Left ventricle myocardium inferior (tissue), 1 donor: ENCODE results near the gene MAB21L4. TPM values are rescaled to one million over a fixed set of nuclear protein-coding genes. Genes with fewer than 3 reads are reported as not detected.

ENCODE experiments used
- DNase-seq: peaks from one replicate; pipeline ENCODE4 v3.0.0-alpha.2; 2020
- H3K27ac ChIP-seq: fragments of 200-600 bp; replicated peaks from 2 replicates; pipeline ENCODE4 v1.8.0; 2021
- H3K27me3 ChIP-seq: fragments of 200-600 bp; 2 replicates; pipeline ENCODE4 v1.8.0; 2021; ENCODE audit warnings: low read depth
- H3K36me3 ChIP-seq: fragments of 200-600 bp; 2 replicates; pipeline ENCODE4 v1.8.0; 2021
- H3K4me1 ChIP-seq: fragments of 200-600 bp; 2 replicates; pipeline ENCODE4 v1.8.0; 2021
- H3K4me3 ChIP-seq: fragments of 200-600 bp; 2 replicates; pipeline ENCODE4 v1.8.0; 2021; ENCODE audit warnings: mild to moderate bottlenecking, moderate library complexity
- H3K9me3 ChIP-seq: fragments of 200-600 bp; replicated peaks from 2 replicates; pipeline ENCODE4 v1.8.0; 2021
- intact Hi-C: fragments of 100-400 bp; cut with micrococcal nuclease; formaldehyde crosslinking; loops from one replicate; pipeline ENCODE4 v1.11.0; 2022
- total RNA-seq: library from RNA; stranded (reverse); fragmentation: NEBNext Ultra II Directional; extraction: Animal tissue kit (Norgen Biotek cat#: 25700); gene quantifications from one replicate; pipeline ENCODE4 v1.2.1, GENCODE V29; 2021
- TF ChIP-seq, protein P1 (sequence below): fragments of 200-600 bp; IDR thresholded peaks from 2 replicates; pipeline ENCODE4 v1.8.0; 2021; ENCODE audit warnings: antibody characterized with exemption, mild to moderate bottlenecking, borderline replicate concordance
- donor health status: DM: no; HTN: yes; CAD: no; lungs with severe emphysema.

Gene MAB21L4
- total RNA-seq, 1 donor from 2014 or later, result not detected

DNA sequence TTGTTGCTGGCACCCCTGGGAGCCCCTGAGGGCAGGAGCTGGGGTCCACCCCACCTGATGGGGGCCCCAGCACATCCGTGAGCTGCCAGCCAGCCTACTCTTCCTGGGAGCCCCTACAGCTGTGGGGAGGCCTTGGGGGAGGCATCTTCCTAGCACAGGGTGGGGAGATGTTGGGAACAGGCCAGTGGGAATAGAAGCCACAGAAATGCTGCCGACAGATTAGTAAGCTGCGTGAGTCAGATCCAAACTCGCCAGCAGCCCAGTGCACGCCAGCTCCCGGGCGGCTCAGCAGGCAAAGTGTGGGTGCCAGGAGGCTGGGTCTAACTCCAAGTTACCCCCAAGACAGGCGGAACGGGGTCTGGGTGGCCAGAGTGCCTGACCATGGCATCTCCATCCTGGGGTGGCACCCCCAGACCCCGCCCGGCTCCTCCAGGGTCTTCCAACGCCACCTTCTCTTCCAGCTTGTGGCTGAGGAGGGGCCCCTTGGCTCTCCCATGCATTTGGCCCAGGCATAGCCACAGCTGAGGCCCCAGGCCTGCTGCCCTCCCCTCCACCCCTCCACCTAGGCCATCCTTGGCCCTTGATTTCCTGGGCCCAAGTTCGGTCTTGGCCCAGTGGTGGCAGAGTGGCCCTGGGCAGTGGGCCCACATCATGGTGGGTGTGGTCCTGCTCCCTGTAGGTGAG is 25.5 kb upstream of the MAB21L4 start:
- intact Hi-C loops, result no loop called here
- Histone ChIP-seq H3K9me3 (no peaks in the 10 kb centered on the region), H3K4me1 (peaks cover 13% of the 10 kb centered on the region), H3K27me3 (peaks cover 9% of the 10 kb centered on the region), H3K27ac (no peak overlapping the region), H3K36me3 (no peaks in the 10 kb centered on the region), H3K4me3 (no peak overlapping the region)
- peak; percentile 49 for DNase-seq
- TF ChIP-seq, protein P1, sequence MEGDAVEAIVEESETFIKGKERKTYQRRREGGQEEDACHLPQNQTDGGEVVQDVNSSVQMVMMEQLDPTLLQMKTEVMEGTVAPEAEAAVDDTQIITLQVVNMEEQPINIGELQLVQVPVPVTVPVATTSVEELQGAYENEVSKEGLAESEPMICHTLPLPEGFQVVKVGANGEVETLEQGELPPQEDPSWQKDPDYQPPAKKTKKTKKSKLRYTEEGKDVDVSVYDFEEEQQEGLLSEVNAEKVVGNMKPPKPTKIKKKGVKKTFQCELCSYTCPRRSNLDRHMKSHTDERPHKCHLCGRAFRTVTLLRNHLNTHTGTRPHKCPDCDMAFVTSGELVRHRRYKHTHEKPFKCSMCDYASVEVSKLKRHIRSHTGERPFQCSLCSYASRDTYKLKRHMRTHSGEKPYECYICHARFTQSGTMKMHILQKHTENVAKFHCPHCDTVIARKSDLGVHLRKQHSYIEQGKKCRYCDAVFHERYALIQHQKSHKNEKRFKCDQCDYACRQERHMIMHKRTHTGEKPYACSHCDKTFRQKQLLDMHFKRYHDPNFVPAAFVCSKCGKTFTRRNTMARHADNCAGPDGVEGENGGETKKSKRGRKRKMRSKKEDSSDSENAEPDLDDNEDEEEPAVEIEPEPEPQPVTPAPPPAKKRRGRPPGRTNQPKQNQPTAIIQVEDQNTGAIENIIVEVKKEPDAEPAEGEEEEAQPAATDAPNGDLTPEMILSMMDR, result no peak

DNA sequence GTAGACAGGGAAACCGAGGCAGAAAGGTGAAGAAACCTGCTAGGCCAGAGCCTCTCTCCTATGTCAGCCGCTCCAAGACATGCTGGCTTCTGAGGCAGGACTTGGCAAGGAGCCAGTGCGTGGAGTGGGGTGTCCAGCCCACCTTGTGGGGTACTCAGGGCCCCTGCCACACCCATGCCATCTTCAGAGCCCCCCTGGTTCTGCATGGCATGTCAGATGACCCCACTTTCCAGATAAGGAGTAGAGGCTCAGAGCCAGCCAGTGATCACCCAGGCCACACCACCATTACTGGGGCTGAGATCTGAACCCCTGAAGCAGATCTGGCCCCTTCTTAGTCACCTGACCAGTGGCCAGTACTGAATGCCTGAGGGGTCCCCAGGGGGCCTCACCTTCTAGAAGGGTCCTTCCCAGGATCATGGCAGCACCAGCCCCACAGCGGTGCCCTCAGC is 24.9 kb upstream of the MAB21L4 start:
- TF ChIP-seq, protein P1, result no peak
- H3K27ac ChIP-seq, result no peak overlapping the region
- H3K27me3 ChIP-seq, result peaks cover 13% of the 10 kb centered on the region
- H3K36me3 ChIP-seq, result no peaks in the 10 kb centered on the region
- DNase-seq, result peak; percentile 12
- peaks cover 16% of the 10 kb centered on the region for H3K4me1 ChIP-seq
- H3K4me3 ChIP-seq, result no peak overlapping the region
- intact Hi-C loops, result no loop called here
- H3K9me3 ChIP-seq, result no peaks in the 10 kb centered on the region

DNA sequence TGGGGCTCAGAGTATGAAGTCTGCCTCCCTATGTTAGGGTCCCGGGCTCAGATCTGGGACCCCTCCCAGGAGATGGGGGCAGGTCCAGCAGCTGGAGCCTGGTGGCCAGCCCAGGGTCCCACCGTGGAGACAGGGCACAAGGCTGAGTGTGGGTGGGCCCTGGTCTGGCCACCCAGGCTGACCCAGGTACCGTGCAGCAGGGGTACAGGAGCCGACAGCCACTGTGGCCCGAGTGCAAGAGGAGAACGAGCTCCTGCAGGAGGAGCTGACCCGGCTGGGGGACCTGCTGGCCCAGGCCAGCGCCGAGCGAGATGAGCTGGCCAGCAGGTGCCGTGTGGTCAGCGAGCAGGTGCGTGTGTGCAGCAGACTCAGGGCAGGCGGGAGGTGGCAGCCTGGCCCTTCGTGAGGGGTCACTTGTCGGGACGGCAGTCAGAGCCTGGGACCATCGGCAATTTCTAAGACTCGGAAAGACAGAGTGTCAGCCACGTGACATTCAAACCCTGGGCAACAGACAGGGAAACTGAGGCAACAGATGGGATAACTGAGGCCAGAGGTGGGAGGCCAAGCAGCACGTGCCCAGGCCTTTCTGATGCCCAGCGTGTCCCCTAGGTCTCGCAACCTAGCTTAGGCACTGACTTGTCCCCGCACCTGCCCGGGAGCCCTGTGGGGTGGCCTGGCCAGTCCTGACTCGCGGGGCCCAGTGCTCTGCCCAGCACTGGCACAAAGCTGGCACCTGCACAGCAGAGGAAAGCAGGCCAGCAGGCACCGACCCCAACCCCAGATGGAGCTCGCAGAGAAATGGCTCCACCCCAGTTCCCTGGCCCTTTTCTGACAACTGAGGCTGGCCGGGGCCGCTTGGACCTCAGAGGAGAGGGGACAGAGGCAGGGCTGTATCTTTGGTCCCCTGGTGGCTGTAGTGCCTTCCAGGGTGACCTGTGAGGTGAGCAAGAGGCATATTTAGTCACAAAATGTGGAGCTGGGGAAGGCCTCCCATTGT is 24.1 kb upstream of the MAB21L4 start:
- Histone ChIP-seq H3K36me3 (no peaks in the 10 kb centered on the region), H3K4me3 (no peak overlapping the region), H3K9me3 (no peaks in the 10 kb centered on the region), H3K27me3 (peaks cover 20% of the 10 kb centered on the region), H3K4me1 (peaks cover 23% of the 10 kb centered on the region), H3K27ac (no peak overlapping the region)
- TF ChIP-seq, protein P1, result no peak
- intact Hi-C loops, result no loop called here
- peak; percentile 11 for DNase-seq

- TF ChIP-seq, protein P1, result no peak
- peak; percentile 12 for DNase-seq
- Histone ChIP-seq H3K27ac (no peak overlapping the region), H3K4me1 (peaks cover 32% of the 10 kb centered on the region), H3K27me3 (peaks cover 28% of the 10 kb centered on the region), H3K36me3 (no peaks in the 10 kb centered on the region), H3K9me3 (no peaks in the 10 kb centered on the region), H3K4me3 (no peak overlapping the region)
- intact Hi-C loops, result no loop called here
These were observed 23.3 kb upstream of the MAB21L4 start for GRCh38 chr2:240919161-240919781.

DNA sequence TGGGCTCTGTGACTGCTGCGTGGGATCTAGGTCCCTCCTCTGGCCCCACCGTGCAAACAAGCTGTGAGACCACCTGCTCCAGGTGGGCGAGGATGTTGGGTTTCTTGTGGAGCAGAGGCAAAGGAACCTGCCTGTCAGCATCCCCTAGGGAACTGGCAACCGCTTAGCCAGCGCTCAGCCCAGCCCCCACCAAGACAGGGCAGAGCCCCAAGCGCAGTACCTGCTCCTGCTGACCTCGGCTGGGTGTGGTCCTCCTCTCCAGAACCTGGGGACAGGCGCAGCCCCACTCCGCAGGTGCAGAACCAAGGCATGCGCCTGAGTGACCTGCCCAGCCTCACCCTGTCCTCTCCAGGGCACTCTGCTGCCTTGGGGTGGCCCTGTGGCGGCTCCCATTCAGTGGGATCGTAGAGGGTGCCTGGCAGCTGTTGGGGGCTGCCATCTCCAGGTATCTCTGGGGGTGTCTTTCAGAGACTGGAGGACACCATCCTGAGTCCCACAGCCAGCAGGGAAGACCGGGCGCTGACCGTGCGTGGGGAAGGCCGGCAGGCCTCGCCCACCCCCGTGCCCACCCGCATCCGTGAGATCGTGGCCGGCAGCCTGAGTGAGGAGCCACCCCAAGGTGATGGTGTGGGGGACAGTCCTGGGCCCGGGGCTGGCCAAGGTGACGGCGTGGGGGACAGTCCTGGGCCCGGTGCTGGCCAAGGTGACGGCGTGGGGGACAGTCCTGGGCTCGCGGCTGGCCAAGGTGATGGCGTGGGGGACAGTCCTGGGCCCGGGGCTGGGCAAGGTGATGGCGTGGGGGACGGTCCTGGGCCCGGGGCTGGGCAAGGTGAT is 22.5 kb upstream of the MAB21L4 start:
- H3K36me3 ChIP-seq, result no peaks in the 10 kb centered on the region
- peak; percentile 13 for DNase-seq
- no peak overlapping the region for H3K27ac ChIP-seq
- TF ChIP-seq, protein P1, result no peak
- peaks cover 36% of the 10 kb centered on the region for H3K27me3 ChIP-seq
- no peaks in the 10 kb centered on the region for H3K9me3 ChIP-seq
- intact Hi-C loops, result no loop called here
- H3K4me1 ChIP-seq, result peaks cover 38% of the 10 kb centered on the region
- no peak overlapping the region for H3K4me3 ChIP-seq
